K562 (cell line): ENCODE data around the gene EPHB2.

Experiments
- MAFG ChIP-seq: fragments of 450-650 bp; conservative IDR thresholded peaks from 2 replicates; pipeline ENCODE4 v1.6.1; 2016; ENCODE audit warnings: missing genetic modification characterization, missing compliant biosample characterization
- NBN ChIP-seq: fragments of 450-650 bp; IDR thresholded peaks from 2 replicates; pipeline ENCODE4 v1.6.1; 2016; ENCODE audit warnings: low read depth, mild to moderate bottlenecking
- NR3C1 ChIP-seq: sonication (generic); formaldehyde crosslinking; IDR thresholded peaks from 2 replicates; pipeline ENCODE4 v1.8.1; 2022; ENCODE audit warnings: missing genetic modification reagents
- ZNF121 ChIP-seq: sonication (generic); formaldehyde crosslinking; conservative IDR thresholded peaks from 2 replicates; pipeline ENCODE4 v1.8.0; 2022; ENCODE audit warnings: missing genetic modification reagents
- TF ChIP-seq, protein P1 (sequence below): fragments of 250-450 bp; sonication (Bioruptor Pico); IDR thresholded peaks from 2 replicates; pipeline ENCODE4 v1.4.0; 2020; ENCODE audit warnings: mild to moderate bottlenecking, moderate library complexity
- TF ChIP-seq, protein P2 (sequence below): fragments of 450-650 bp; formaldehyde crosslinking; IDR thresholded peaks from 2 replicates; pipeline ENCODE4 v1.4.0; 2020; ENCODE audit warnings: mild to moderate bottlenecking, moderate library complexity

GRCh38 chr1:22815421-22816066 is 104.9 kb downstream of the EPHB2 start:
- TF ChIP-seq, protein P1, sequence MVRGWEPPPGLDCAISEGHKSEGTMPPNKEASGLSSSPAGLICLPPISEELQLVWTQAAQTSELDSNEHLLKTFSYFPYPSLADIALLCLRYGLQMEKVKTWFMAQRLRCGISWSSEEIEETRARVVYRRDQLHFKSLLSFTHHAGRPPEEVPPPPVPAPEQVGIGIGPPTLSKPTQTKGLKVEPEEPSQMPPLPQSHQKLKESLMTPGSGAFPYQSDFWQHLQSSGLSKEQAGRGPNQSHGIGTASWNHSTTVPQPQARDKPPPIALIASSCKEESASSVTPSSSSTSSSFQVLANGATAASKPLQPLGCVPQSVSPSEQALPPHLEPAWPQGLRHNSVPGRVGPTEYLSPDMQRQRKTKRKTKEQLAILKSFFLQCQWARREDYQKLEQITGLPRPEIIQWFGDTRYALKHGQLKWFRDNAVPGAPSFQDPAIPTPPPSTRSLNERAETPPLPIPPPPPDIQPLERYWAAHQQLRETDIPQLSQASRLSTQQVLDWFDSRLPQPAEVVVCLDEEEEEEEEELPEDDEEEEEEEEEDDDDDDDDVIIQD (CRISPR knock-in tag) = no peak
- no peak for TF ChIP-seq NBN
- TF ChIP-seq, protein P2, sequence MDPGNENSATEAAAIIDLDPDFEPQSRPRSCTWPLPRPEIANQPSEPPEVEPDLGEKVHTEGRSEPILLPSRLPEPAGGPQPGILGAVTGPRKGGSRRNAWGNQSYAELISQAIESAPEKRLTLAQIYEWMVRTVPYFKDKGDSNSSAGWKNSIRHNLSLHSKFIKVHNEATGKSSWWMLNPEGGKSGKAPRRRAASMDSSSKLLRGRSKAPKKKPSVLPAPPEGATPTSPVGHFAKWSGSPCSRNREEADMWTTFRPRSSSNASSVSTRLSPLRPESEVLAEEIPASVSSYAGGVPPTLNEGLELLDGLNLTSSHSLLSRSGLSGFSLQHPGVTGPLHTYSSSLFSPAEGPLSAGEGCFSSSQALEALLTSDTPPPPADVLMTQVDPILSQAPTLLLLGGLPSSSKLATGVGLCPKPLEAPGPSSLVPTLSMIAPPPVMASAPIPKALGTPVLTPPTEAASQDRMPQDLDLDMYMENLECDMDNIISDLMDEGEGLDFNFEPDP (CRISPR knock-in tag) = no peak
- TF ChIP-seq ZNF121 (CRISPR knock-in tag) = no peak
- TF ChIP-seq NR3C1 (CRISPR knock-in tag) = no peak
- TF ChIP-seq MAFG (tag) = no peak
